GM21528 (cell line): ENCODE measurements around the gene NOL9.
"Not testable (repeated sequence)": the region's sequence is repeated elsewhere in the genome, so short reads cannot be mapped to it uniquely, and the experiment has no call there.

Source experiments
- ATAC-seq: cut with Tn5 transposase; IDR thresholded peaks from one replicate; pipeline ENCODE4 v1.9.1; 2021; ENCODE audit warnings: mild to moderate bottlenecking, moderate library complexity; ENCODE audit not compliant: unreplicated experiment, low FRiP score

Gene NOL9

GRCh38 chr1:6554031-6554906 lies at the start of gene NOL9:
Gene NOL9 (minus strand): TSS chr1:6554513. CDS start chr1:6554502, 11 bp downstream.
- peak; percentile 92 for ATAC-seq

- ATAC-seq, result peak; percentile 33
Observed at GRCh38 chr1:6603238-6603914, 49.1 kb upstream of the NOL9 start.

GRCh38 chr1:6602669-6603237 lies 48.4 kb upstream of the NOL9 start, which contains the start of gene KLHL21:
Gene KLHL21 (minus strand): TSS chr1:6602869. CDS start chr1:6602817, 52 bp downstream.
- ATAC-seq, result peak; percentile 55

DNA sequence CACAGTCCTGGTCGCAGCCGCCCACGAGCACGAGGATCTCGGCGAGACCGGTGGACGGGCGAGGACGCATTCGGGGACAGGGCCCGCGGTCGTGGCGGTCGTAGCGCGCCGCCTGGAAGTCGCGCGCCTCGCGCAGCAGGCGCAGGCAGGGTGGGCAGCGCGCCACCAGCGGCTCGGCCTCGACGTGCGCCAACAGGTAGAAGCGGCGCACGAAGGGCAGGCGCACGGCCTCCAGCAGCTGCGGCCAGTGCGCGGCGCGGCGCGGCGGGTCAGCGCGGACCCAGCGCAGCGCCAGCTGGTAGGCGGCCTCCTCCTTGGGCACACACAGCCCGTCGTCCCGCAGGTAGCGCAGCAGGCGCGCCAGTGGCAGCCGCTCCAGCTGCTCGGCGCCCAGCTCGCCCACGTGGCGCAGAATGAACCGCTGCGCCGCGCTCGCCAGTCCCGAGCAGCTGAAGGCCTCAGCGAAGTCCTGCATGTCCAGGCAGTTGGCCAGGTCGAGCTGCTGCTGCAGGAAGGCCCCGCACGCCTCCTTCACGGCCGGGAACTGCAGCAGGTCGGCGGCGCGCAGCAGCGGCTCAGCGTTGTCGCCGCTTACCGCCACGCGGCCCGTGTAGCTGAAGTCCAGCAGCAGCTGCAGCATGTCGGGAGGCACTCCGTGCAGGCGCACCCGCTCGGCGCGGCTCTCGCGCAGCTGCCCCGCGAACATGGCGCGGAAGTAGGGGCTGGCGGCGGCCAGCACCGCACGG lies 47.8 kb upstream of the NOL9 start:
- peak; percentile 33 for ATAC-seq

- peak; percentile 26 for ATAC-seq
Observed at GRCh38 chr1:6601049-6601922, 47.0 kb upstream of the NOL9 start.

DNA sequence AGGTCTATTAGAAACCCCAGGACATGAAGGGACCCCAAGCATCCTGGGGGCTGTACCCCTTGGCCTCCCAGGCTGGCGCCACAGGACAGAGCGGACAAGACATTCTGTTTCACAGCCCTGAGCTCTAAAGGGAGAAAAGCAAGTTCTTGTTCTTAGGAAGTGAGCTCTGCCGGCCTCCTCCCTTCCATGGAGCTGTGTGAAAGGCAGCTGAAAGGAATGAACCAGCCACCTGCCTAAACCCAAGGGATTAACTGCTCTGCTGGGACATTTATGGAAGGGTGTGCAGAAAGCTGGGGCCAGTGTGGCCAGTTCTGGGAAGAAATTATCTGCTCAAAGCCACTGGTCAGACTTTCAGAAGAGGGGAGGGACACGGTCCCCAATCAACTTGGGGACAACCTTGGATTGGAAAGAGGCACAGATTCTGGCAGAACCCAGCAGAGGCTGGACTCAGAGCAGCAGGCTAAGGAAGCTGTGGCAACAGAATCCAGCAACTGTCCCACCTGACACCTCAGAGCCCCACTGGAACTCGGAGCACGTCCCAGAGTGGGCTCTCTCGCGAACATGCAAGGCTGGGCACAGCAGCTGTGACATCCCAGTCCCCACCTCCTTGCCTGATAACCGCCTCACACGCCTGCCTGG lies 46.2 kb upstream of the NOL9 start:
- peak; percentile 4 for ATAC-seq

DNA sequence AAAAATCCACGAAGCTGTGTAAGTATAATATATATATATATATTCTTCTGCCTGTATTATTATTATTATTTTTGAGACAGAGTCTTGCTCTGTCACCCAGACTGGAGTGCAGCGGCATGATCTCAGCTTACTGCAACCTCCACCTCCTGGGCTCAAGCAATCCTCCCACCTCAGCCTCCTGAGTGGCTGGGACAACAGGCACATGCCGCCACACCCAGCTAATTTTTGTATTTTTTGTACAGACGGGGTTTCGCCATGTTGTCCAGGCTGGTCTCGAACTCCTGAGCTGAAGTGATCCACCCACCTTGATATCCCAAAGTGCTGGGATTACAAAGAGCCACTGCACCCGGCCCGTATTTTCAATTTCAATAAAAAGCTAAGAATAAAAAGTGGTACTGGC lies 45.7 kb upstream of the NOL9 start:
- not testable (repeated sequence) for ATAC-seq

DNA sequence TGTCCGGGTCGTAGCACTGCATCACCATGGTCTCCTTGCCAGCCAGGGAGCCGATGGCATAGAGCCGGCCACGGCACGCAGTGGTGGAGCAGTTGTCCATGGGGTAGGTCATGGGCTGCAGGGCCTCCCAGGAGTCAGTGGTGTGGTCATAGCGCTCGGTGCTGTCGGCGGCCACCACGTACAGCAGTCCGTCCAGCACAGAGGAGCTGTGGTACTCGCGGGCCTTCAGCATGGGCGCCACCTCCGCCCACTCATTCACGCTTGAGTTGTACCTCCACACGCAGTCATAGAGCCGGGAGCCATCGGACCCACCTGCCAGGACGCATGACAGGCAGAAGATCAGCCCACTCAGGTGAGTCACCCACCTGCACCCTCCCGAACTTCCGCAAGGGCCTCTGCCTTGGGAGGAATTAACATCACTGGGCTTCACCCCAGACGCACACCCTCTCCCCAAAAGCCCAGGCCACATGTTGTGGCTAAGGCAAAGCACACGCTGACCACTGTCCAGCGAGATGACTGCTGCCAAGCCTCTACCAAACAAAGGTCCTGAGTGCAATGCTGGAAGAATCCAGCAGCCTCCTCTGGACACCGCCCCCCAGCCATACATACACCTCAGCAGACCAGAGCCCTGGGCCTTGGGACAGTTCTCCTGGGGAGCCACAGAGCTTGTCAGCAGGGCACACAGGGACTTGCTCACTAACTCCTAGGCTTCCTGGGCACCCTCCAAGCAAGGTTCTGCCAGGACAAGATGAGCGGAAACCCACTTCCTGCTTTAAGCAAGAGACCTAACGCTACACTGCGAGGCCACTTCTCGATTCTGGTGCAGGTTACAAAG lies 45.0 kb upstream of the NOL9 start:
- no peak for ATAC-seq

GRCh38 chr1:6597777-6598131 lies 43.4 kb upstream of the NOL9 start:
- ATAC-seq, result no peak

GRCh38 chr1:6596886-6597776 lies 42.8 kb upstream of the NOL9 start:
- ATAC-seq, result no peak

- no peak for ATAC-seq
Observed at GRCh38 chr1:6596351-6596750, 42.0 kb upstream of the NOL9 start.

GRCh38 chr1:6594977-6595740 lies 40.8 kb upstream of the NOL9 start:
- ATAC-seq, result no peak

- no peak for ATAC-seq
Observed at GRCh38 chr1:6593810-6594209, 39.5 kb upstream of the NOL9 start.

DNA sequence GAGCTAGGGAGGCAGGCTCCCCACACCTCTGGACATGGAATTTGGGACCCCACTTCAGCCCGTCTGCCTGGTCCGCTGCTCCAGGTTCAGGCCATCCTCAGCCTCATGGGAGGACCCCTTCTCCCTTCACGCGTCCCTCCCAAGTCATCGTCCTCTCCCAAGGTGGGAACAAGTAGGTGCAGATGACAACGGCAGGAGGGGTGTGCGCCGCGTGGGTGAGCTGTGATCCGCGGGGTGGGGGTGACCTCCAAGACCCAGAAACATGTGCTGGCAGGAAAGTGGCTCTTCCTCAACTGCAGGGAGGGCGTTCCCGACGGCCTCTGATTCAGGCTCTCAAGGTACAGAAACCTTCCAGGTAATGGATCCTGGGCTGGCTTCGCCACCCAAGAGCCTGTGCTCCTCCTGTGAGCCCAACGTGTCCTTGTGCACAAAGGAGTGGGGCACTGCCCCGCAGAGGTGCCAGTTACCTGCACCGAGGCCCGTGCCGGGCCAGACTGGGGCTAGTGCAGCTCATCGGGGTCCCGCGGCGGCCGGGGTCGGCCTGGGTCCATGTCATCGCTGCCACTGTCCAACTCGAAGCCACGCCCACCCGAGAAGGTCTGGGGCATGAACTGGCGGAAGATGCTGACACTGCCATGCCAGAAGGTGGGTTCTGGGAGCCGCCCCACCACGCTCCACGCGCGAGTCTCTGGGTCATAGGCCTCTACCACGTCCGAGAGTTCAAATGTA lies 38.7 kb upstream of the NOL9 start:
- ATAC-seq, result no peak

GRCh38 chr1:6592441-6592840 lies 38.1 kb upstream of the NOL9 start:
- ATAC-seq, result no peak

- ATAC-seq, result no peak
Observed at GRCh38 chr1:6591644-6592043, 37.3 kb upstream of the NOL9 start.
